Stimulated activated CD4-positive, alpha-beta T cell treated with anti-CD3 and anti-CD28 coated beads, TNF-alpha, amount 100 ng/mL, for 24 hours (primary cell): Measurements from ENCODE around the gene C6orf132.
"Not testable (repeated sequence)": the region's sequence is repeated elsewhere in the genome, so short reads cannot be mapped to it uniquely, and the experiment has no call there.

Experiments
- DNase-seq, 3 experiments: peaks; one replicate each; pipeline ENCODE4 v3.0.0-alpha.2; 2020; ENCODE audit warnings: low read depth in 3 of 3

Gene C6orf132

GRCh38 chr6:42159431-42160024, 17.1 kb upstream of the C6orf132 start:
- no peak for DNase-seq

DNA sequence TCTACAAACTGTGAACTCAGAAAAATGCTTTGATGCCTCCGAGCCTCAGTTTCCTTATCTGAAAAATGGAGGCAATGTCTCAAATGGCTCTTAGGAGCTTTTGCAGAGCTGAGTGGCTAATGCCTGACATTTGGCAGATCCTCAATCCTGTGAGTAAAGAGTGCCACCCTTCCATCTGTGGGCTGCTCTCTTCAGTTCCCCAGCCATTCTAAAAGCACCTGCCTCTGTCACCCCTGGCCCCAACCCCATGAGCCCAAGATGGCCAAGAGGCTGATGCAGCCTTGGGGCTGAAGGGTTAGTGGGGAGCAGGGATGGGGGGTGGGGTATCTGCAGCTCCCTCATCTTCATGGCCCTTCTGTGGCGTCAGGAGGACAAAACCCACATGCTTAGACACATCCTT, 16.2 kb upstream of the C6orf132 start:
- no peak for DNase-seq

- no peak for DNase-seq
Observed at GRCh38 chr6:42158011-42158410, 15.6 kb upstream of the C6orf132 start.

DNA sequence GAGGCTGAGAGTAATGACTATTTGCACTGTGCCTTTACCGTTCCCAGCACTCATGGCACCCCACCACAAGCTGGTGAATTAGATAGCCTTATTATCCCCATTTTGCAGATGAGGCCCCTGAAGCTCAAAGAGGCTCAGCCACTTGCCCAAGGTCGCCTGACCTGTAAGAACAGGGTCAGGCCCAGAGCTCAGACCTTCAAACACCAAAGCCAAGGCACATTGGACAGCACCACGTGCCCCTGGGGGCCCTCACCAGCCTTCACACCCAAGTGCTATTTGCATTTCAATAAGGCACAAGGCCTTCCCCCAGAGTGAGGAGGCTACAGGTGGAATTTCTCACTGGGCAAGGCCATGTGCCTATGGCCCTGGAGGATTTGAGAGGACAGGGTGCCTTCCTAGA, 14.2 kb upstream of the C6orf132 start:
- no peak for DNase-seq

DNA sequence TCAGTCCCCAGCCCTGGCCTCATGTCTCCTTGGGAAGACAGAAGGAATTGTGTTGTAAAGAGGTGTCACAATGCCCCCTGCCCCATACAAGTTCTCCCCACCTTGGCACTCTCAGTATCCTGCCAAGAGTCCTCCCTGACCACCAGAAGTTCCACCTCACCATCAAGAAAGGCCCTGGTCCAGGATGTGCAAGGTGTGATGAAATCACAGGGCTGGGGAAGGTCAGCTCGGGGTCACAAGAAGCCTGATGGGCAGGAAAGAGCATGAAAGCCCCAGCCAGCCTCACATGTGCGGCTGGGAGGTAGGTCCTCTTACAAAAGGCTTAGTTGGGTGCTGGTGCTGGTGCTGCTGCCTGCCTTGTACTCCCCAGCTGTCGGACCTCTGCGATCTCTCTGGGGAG, 12.9 kb upstream of the C6orf132 start:
- DNase-seq, result no peak

GRCh38 chr6:42154461-42155209, 12.2 kb upstream of the C6orf132 start:
- DNase-seq, result no peak

GRCh38 chr6:42153921-42154320, 11.5 kb upstream of the C6orf132 start:
- DNase-seq, result no peak

DNA sequence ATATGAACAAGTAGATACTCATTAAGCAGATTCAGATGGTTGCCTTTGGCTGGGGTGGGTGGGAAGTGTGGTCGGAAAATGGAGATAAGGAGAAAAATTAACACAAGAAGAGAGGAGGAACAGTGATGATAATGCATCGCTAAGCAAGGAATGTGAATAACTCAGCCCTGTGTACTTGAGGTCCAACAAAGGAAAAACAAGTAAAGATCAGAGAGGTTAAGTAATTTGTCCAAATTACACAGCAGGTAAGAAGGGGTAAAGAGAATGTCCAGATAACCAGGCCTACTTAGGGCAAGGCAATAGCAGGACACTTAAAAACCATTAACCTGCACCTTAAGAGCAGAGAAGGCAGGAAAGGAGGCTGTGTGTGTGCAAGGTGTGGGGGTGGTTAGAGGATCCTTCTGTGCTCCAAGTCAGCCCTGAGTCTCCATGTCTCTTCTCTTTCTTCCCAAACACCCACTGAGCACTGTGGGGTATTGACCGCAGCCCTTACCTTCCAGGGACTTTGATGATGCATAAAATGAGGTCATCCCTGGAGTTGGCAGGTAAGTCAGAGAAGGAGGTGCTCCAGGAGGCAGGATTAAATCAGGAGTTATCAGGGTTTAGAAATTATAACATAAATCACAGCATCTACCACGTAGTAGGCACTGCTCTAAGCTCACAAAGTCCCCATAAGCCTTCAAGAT, 10.3 kb upstream of the C6orf132 start:
- DNase-seq, result not testable (repeated sequence)

DNA sequence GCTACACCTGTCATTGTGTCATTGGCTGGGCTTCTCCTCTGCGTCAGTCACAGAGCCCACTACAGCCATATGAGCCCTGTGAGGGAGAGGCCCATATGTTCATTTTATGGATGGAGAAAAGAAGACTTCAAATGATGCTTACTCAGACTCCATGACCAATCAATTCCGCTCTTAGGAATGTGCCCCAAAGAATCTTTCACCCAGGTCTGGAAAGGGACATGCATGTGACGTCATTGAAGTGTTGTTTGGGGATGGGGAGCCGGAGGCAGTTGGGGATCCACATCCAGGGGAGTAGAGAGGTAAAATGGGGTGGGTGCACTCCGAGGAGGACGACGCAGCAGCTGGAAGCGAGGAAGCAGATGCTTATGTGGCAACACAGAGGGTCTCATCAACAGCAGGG, 9.6 kb upstream of the C6orf132 start:
- DNase-seq, result no peak

GRCh38 chr6:42150254-42150653, 7.8 kb upstream of the C6orf132 start:
- no peak for DNase-seq

- DNase-seq, result no peak
Observed at GRCh38 chr6:42148058-42148457, 5.6 kb upstream of the C6orf132 start.

GRCh38 chr6:42147138-42147562, 4.7 kb upstream of the C6orf132 start:
- no peak for DNase-seq

DNA sequence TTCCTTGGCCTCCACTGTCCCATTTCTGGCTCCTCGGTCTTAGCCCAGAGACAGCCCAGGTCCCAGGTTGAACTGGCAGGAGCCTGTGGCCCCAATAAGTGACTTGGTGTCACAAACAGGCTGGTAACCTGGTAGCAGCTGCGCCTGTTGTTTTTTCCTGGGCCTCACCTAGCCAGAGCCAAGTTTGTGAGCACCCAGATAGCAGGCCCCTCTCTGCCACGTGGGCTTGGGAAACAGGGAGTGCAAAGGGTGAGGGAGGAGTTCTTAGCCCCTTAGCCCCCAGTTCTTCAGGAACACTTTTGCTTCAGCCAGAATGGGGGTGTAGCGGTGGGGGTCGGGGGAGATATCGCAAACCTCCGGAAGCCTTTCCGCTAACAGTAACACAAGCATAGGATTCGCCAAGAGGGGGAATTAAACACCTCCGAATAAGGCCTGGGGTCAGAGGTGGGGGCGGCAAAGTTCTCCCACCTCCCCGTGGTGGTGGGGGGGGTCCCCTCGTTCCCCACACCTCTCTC, 760 bp downstream of the C6orf132 start:
- no peak for DNase-seq

DNA sequence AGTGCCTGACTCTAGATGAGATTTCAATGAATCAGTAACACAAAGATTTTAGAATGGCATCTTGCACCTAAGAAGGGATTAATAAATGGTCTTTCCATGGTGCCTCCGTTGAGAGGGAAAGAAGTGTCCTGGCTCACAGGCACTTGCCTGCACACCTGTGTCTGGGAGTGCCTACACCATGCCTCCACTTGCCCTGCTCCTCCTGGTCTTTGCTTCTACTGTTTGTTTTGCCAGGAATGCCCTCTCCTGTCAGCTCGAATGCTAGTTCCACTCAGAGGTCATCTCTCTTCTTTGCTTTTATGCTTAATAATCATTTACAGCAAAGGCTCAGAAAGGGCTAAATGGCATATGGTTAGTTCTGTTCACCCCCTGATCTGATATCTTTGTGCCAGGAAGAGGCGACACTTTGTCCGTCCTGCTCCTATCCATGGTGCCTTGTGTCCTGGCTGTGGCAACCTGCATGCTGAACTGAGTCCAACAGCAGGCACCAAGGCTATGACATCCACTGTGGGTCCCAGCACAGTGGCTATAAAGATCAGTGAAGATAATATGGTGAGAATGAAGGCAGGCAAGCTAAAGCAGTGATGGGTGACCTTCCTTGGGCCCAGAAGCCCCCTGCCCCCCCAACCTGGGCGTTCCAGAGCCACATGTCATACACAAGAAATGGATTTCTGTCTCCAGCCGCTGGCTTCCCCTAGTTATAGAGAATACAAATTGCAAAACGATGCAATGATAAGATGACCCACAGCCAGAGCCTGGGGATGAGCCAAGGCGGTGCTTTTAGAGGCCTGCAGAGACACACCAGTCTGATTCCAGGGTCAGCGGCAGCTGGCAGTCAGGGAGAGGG, 1.4 kb downstream of the C6orf132 start:
- no peak for DNase-seq

GRCh38 chr6:42140032-42140431, 2.4 kb downstream of the C6orf132 start:
- no peak for DNase-seq

DNA sequence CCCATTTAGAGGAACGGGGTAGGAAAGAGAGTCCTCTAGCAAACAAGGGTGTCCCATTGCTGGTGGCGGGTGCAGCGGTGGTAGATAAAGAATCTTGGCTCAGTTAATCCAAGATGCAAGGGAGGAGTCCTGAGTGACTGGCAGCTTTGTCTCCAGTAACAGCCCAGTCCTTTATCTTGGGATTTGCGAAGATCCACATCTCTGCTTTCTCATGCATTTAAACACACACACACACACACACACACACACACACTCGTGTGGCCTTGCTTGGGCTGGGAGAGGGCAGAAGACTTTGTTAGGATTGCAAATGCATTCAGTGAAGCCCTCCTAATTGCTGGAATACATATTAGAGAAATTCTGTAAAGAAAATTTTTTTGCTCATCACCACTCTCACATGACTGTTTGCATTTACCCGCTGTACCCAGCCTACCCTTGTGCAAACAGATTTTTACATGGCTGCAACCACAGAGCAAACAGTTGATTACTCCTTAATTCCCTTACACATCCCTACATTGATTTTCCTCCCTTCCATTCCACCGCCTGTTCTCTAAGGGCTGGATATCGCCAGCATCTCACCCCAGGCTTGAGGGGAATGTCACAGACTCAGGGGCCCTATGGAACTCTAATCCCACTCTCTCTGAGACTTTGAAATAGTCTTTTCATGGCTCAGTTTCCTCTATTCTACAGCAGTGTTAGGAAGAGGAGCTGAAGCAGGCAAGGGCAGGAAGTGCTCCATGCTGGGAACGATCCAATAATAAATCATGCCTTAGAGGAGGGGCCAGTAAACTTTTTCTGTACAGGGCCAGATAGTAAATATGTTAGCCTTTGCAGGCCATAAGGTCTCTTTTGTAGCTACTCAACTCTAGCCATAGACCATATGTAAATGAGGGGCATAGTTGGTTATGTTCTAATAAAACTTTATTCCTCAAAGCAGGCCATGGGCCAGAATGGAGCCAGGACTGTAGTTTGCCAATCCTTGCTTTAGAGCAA, 3.5 kb downstream of the C6orf132 start:
- no peak for DNase-seq

- DNase-seq, result no peak
Observed at GRCh38 chr6:42138190-42138589, 4.2 kb downstream of the C6orf132 start.

GRCh38 chr6:42137194-42137753, 5.1 kb downstream of the C6orf132 start:
- DNase-seq, result no peak

DNA sequence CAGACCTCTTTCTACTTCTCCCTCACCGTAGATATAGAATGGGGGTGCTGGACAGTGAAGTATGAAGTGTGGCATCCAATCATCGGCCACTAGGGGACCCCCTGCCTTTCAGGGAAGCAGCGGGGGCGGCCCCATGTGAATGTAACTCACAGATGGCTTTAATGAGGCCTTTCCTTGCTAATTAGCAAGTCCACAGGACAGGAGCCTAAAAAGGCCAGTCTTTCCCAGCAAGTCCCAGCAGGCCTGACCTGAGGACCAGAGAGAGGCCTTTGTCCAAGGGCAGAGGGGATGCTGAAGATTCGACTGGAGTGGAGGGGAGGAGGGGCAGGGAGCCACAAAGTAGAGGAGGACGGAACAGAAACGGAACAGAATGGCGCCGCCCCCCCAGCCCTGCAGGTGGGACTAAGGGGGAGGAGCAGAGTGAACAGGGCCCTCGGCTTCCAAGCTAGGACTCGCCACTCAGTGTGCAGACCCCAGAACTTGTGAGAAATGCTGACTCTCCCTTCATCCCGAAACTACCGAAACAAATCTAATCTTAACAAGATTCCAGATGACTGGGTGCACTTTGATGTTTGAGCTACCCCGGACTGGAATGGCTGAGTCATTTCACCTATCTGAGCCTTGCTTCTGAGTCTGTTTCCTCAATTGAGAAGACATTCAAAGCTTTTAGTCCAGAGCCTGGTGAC, 5.8 kb downstream of the C6orf132 start:
- peak in 1 of 3 experiments; percentile 25 for DNase-seq

DNA sequence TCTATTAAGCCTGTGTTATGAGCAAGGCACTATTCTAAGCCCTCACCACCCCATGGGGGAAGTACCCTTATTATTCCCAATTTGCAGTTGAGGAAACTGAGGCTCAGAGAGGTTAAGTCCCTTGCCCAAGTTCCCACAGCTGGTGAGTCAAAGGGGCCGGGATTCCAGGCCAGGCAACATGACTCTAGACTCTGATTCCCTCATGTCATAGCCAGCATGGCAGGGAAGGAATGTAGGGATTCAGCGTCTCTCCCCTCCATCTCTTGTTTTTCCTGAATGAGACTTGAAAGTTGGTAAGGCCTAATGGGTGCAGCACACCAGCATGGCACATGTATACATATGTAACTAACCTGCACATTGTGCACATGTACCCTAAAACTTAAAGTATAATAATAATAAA, 6.7 kb downstream of the C6orf132 start:
- no peak for DNase-seq
